ENCODE measurements around the gene PRKCZ.

- no peak for TF ChIP-seq CTCF (conservative IDR thresholded peaks at IDR 0.05; ENCODE audit: low read depth, low read length)
- no peak for TF ChIP-seq USF2 (IDR thresholded peaks at IDR 0.05; ENCODE audit: low read depth, low read length)
- TF ChIP-seq RCOR1 (IDR thresholded peaks at IDR 0.05; ENCODE audit: insufficient replicate concordance, low read length) = no peak
- TF ChIP-seq CEBPB (IDR thresholded peaks at IDR 0.05; ENCODE audit: low read depth, low read length) = no peak
Observed at GRCh38 chr1:2184531-2184930, 134.3 kb downstream of the PRKCZ start.
